K562 (cell line): Measurements from ENCODE around the gene LYPD5. TPM values are rescaled to one million over a fixed set of nuclear protein-coding genes. Genes with fewer than 3 reads are reported as not detected.

Experiments used
- CEBPG ChIP-seq, 3 experiments: fragments of 200-800 bp in 1 of 3; sonication (Bioruptor generic) in 1 of 3; sonication (generic) in 1 of 3; formaldehyde crosslinking in 1 of 3; IDR thresholded peaks in 2 of 3; conservative IDR thresholded peaks in 1 of 3; 2 replicates each; pipeline versions ENCODE4 v1.6.1 to v1.8.0; 2016 to 2022; ENCODE audit warnings: missing compliant biosample characterization in 2 of 3, missing genetic modification characterization in 2 of 3, mild to moderate bottlenecking in 1 of 3, missing genetic modification reagents in 1 of 3
- E2F3 ChIP-seq: fragments of 250-450 bp; sonication (Bioruptor Pico); IDR thresholded peaks from 2 replicates; pipeline ENCODE4 v1.4.0; 2020; ENCODE audit warnings: mild to moderate bottlenecking
- HEY1 ChIP-seq: fragments of 250-450 bp; sonication (Bioruptor Pico); IDR thresholded peaks from 2 replicates; pipeline ENCODE4 v1.5.0; 2020; ENCODE audit warnings: mild to moderate bottlenecking, moderate library complexity, borderline replicate concordance
- KHSRP ChIP-seq: fragments of 450-650 bp; IDR thresholded peaks from 2 replicates; pipeline ENCODE4 v1.6.1; 2017
- MGA ChIP-seq: fragments of 450-650 bp; IDR thresholded peaks from 2 replicates; pipeline ENCODE4 v1.6.1; 2016; ENCODE audit warnings: mild to moderate bottlenecking, moderate library complexity
- NFIC ChIP-seq: fragments of 450-650 bp; IDR thresholded peaks from 2 replicates; pipeline ENCODE4 v1.6.1; 2017; ENCODE audit warnings: mild to moderate bottlenecking, inconsistent platforms
- SMARCA4 ChIP-seq: fragments of 450-650 bp; IDR thresholded peaks from 2 replicates; pipeline ENCODE4 v1.6.1; 2016
- SMARCC2 ChIP-seq: fragments of 450-650 bp; IDR thresholded peaks from 2 replicates; pipeline ENCODE4 v1.6.1; 2017; ENCODE audit warnings: antibody characterized with exemption, moderate library complexity, mild to moderate bottlenecking, low read depth
- ZBTB17 ChIP-seq: fragments of 450-650 bp; formaldehyde crosslinking; IDR thresholded peaks from 2 replicates; pipeline ENCODE4 v1.4.0; 2020; ENCODE audit warnings: mild to moderate bottlenecking
- ZFPM2 ChIP-seq: fragments of 250-450 bp; sonication (Bioruptor Pico); IDR thresholded peaks from 2 replicates; pipeline ENCODE4 v1.5.1; 2022; ENCODE audit warnings: mild to moderate bottlenecking
- ZNF655 ChIP-seq: fragments of 250-450 bp; sonication (Bioruptor Pico); IDR thresholded peaks from 2 replicates; pipeline ENCODE4 v1.5.0; 2021
- polyA plus RNA-seq, 8 experiments: library from polyadenylated mRNA; depleted of rRNA in 4 of 8; stranded (reverse) in 5 of 8; unstranded in 3 of 8; fragments of >200 nt; fragmentation: Nextera tagmentation in 2 of 8; fragmentation: Illumina TruSeq in 1 of 8; extraction: Ambion mirVana in 2 of 8; extraction: Trizol in 1 of 8; gene quantifications; 2 replicates each; pipeline versions ENCODE4 v1.2.1 to v1.2.3, GENCODE V29; 2011 to 2014; ENCODE audit warnings: inconsistent platforms in 1 of 8, missing spikeins in 1 of 8
- total RNA-seq, 7 experiments: library from RNA; depleted of rRNA in 6 of 7; stranded (reverse); fragments of >200 nt in 6 of 7; fragmentation: Illumina TruSeq in 2 of 7; extraction: Trizol in 2 of 7; gene quantifications; 2 replicates each; pipeline versions ENCODE4 v1.2.1 to v1.2.3, GENCODE V29; 2011 to 2021; ENCODE audit warnings: low replicate concordance in 1 of 7

Gene LYPD5
- total and polyA plus RNA-seq, 9 of the 15 experiments (the other 6 are each of a cell fraction or from before 2014, with no cell fraction given) = 0.03 to 0.22 (median 0.10) TPM; not detected in 3

GRCh38 chr19:43774103-43774939, 27.9 kb downstream of the LYPD5 start (continued):
- peak; percentile 91 for TF ChIP-seq MGA
- 0 out of 2 replicates have a peak, but pooled peaks have one; percentile 16 for TF ChIP-seq KHSRP
- TF ChIP-seq ZBTB17 = peak; percentile 81
- TF ChIP-seq SMARCA4 = peak; percentile 90
- TF ChIP-seq ZFPM2 (CRISPR knock-in tag) = no peak
- no peak for TF ChIP-seq ZNF655 (CRISPR knock-in tag)
- peak; percentile 93 for TF ChIP-seq NFIC
- TF ChIP-seq CEBPG (CRISPR knock-in tag; IDR thresholded peaks at IDR 0.05) = peak; percentile 50; the same call in 1 of the 2 replicates
- TF ChIP-seq CEBPG (tag; conservative IDR thresholded peaks at IDR 0.05 in 1 of 2, IDR thresholded peaks at IDR 0.05 in 1 of 2) = no peak
- TF ChIP-seq HEY1 (CRISPR knock-in tag) = peak; percentile 96; the same call in 1 of the 2 replicates
- peak; percentile 71; the same call in 1 of the 2 replicates for TF ChIP-seq SMARCC2
- peak; percentile 78; the same call in 1 of the 2 replicates for TF ChIP-seq E2F3 (CRISPR knock-in tag)
